HG03565 (cell line): ENCODE measurements around the gene CD47.

Experiments used
- ATAC-seq: cut with Tn5 transposase; IDR thresholded peaks from one replicate; pipeline ENCODE4 v1.9.1; 2021; ENCODE audit warnings: mild to moderate bottlenecking, moderate library complexity; ENCODE audit not compliant: unreplicated experiment

CD47 gene

DNA sequence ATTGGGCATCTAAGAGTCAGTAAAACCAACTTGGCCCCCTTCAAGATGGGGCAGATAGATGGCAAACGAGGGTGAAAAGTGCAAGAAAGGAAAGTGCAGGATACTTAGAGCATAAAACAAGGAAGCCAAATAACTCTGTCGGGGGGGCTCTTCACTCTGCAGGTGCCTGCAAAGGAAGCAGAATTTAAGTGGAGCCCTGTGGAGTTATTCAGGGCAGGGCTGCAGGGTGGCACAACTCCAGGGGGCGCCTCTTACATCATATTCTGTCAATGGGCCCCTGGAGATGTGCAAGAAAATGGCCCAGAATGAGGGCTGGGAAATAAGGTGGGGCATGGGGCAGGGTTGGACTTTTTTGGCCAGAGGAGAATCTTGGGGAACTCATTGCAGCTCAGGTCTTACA is 69.7 kb downstream of the CD47 start:
- no peak for ATAC-seq

GRCh38 chr3:108018552-108018951 is 72.3 kb downstream of the CD47 start:
- no peak for ATAC-seq

DNA sequence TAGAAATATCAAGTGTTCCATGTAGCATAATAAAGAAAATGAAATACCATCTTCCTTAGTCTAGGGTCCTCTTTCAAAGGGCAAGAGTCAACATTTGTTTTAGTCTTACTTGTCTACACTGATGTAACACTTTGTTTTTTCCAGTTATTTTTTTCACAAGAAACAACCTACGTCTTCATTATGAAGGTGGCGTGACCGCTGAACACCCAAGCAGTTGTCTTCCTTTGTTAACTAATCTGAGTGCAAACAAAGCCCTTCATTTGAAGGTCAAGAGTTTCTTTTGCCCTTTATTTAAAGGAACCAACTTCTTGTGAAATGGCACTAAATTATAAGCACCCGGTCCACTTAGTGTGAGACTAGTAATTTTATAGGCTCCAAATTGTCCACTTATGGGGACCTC is 73.2 kb downstream of the CD47 start:
- ATAC-seq: no peak

DNA sequence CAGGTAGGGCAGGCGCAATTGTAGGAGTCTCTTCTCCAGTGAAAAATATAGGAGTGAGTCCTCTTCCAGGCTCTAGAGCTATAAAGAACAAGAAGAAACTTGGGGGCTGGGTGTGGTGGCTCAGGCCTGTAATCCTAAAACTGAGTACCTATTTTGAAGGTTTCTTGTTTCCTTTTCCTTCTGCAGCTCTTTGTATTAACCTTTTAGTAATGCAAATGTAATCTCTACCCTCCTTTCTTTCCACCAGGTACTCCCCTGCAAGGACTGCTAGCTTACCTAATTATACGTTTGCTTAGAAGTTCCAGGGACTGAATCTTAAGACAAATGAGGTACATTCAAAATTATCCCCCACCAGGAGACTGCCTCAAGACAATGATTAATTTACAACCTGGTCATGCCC is 75.9 kb downstream of the CD47 start:
- no peak for ATAC-seq

DNA sequence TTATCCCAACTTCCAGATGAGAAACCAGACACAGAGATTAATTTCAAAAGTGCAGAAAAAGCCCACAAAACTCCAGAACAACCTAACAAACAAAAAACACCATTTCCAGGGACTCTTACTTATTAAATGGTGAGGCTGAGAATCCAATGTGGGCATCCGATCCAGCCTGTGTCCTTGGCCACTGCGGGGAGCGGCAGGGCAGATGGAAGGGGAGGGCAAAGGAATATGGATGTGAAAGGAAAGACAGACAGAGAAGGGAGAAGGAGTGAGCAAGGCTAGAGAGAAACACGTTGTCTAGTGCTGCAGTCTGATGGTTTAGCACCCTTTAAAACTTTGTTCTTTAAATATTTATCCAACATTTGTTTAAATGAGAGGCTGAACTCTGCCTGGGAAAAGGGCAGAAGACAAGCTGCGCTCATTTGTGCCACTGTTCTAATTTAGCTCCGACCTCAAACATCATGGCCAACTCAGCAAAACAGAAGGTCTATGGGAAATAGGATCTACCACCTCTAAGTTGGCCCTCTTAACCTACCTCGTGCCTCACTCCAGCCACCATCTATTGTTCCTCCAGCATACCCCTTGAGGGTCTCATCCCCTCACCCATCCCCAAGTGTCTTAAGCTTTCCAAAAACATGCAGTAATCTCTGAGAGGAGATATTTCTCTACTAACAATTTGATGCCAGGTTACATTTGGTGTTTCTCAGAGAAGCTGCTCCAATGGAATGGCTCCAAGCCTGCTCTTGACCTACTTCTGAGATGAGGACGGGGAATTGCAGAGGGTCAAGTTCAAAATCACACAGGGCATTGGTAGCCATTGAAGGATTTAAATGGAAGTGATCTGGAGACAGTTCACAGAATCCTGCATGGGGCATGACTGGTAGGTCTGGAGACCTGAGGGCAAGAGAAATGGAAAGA is 77.4 kb downstream of the CD47 start:
- no peak for ATAC-seq

GRCh38 chr3:108012304-108012703 is 78.5 kb downstream of the CD47 start:
- ATAC-seq: no peak

GRCh38 chr3:108011616-108012015 is 79.2 kb downstream of the CD47 start:
- no peak for ATAC-seq

DNA sequence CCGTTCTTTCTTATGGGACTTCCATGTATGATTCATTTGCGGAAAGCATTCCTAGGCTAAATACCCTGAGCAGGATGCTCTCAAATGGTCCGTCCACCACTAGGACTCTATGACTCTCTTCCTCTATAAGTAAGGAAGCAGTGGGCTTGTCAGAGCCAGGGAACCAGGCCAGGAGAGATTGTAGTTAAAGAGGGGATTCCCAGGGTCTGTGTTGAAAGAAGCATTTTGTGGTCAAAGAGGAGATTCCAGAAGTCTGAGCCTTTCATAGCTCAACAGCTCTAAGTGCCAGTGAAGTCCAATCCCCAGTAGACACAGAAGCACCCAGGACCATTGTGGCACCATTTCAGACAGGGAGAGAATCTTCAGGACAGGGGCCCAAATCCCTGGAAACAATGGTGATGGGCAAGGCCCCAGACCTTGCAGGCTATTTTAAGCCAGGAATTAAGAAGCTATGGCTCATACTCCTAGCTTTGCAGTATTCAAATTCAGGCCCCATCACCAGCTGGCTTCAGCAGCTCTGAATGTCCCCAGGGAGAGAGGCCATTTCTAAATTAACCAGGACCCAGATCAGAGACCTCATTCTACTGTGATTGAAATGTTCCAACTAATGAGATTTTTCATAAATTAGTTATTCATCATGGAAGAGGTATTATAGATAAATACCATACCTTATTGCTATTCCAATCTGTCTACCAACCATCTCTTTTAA is 81.7 kb downstream of the CD47 start:
- no peak for ATAC-seq

GRCh38 chr3:108008106-108008505 is 82.7 kb downstream of the CD47 start:
- ATAC-seq: no peak

DNA sequence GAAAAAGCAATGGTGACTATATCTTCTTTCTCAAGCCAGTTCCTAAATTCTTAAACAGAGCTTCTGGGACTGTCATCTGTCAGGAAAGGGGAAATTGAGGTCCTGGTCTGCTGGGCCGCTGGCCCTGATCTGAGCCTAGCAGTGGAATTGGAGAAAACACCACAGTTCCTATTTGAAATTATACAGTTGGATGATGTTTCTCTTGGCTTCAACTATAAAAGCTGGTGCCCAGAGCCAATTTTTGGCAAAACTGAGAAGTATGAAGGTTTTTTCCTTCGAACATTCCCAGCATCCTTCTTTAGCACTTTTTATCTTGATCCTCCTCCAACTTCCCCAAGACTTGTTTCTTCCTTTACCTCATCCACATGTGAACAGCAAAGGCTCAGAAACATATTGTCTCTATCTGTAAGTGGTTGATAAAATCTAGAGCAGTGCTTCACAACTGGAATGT is 83.9 kb downstream of the CD47 start:
- ATAC-seq: no peak

GRCh38 chr3:108006077-108006771 is 84.6 kb downstream of the CD47 start:
- no peak for ATAC-seq

DNA sequence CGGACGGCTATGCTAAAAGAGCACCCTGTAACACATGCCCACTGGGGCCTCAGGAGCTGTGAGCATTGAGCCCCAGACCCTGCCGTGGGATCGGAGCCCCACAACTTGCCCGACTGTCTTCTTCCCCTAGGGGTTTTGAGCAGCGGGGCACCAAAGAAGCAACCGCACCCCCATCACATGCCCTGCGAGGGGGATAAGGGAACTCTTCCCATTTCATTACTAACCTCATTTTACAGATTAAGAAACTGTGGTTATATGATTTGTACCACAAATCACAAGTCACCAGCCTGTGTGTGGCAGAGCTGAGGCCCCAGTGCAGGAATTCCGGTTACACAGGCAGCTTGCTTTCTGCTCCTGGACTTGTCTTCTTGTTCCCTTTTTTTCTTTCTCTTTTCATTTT is 86.2 kb downstream of the CD47 start:
- ATAC-seq: no peak

GRCh38 chr3:108001457-108001856 is 89.4 kb downstream of the CD47 start:
- ATAC-seq: no peak

GRCh38 chr3:107999215-107999775 is 91.5 kb downstream of the CD47 start:
- ATAC-seq: no peak

- no peak for ATAC-seq
Observed at GRCh38 chr3:107997671-107998070, 93.2 kb downstream of the CD47 start.

DNA sequence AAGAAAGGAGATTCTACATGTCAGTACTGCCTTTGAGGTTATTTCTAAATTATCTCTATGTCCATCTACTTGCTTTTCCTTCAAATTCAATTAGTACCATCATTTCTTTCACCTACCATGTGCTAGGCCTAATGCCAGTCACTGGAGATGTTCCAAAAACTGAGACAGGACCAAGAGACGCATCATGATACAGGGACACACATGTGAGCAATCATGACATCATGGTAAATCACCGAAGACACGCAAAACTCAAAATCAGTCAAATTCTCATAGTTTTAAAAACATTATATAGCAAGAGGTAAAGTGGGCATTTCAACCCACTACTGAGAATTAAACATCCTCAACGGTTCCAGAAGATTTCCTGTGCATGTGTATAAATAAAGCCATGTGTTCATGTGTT is 95.0 kb downstream of the CD47 start:
- no peak for ATAC-seq

- no peak for ATAC-seq
Observed at GRCh38 chr3:107994956-107995715, 95.7 kb downstream of the CD47 start.

DNA sequence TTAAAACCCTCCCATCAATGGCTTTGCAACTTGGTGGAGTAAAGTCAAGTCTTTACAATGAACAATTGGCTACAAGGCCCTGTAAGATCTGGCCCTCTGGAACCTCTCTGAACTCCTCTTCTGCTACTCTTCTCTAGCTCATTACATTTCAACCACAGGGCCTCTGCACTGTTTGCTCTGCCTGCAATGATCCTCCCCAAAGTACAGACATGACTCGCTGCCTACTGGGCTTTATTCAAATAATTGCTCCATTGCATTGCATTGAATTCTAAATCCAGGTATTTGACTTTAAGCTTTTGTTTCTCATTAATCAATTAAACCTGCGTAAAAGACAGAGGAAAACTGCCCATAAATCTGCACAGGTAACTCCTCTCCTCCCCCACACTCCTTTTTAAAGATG is 96.7 kb downstream of the CD47 start:
- ATAC-seq: no peak

GRCh38 chr3:107993771-107994170 is 97.1 kb downstream of the CD47 start:
- no peak for ATAC-seq
